ENCODE data around the gene SARDH.

SARDH gene

DNA sequence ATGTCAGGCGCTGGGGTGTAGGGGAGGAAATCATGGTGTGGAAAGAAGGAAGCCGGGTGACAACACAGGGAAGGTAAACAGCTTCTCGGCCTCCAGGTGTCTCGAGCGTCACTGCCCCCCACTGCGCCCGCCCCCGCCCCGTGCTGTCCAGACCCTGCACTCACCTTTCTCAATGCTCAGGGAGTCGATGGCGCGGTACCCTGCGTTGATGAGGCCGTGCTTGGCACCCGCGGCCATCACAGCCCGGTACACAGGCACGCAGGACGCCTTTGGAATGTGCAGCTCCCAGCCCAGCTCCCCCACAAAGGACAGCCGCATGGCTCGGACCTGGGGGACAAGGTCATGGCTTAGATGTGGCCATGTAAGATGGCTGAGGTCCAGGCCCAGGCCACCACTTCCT lies 66.8 kb downstream of the SARDH start:
- no peak overlapping the region for H3K4me3 ChIP-seq (ENCODE audit: low read depth, low read length)
- TF ChIP-seq, protein P1, sequence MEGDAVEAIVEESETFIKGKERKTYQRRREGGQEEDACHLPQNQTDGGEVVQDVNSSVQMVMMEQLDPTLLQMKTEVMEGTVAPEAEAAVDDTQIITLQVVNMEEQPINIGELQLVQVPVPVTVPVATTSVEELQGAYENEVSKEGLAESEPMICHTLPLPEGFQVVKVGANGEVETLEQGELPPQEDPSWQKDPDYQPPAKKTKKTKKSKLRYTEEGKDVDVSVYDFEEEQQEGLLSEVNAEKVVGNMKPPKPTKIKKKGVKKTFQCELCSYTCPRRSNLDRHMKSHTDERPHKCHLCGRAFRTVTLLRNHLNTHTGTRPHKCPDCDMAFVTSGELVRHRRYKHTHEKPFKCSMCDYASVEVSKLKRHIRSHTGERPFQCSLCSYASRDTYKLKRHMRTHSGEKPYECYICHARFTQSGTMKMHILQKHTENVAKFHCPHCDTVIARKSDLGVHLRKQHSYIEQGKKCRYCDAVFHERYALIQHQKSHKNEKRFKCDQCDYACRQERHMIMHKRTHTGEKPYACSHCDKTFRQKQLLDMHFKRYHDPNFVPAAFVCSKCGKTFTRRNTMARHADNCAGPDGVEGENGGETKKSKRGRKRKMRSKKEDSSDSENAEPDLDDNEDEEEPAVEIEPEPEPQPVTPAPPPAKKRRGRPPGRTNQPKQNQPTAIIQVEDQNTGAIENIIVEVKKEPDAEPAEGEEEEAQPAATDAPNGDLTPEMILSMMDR (IDR thresholded peaks at IDR 0.05; ENCODE audit: low read depth, low read length, missing control alignments), result no peak
- in situ Hi-C loops (cut with HindIII; ENCODE audit: low sequenced_read_pairs), result loop anchor here (5.0 kb wide), 1 partner anchor 74 kb away; no protein-coding TSS in a partner anchor
- DNase-seq (ENCODE audit: low read depth), result no peak

- no peak overlapping the region for H3K4me3 ChIP-seq (ENCODE audit: low read depth, low read length)
- DNase-seq (ENCODE audit: low read depth), result no peak
- TF ChIP-seq, protein P1 (IDR thresholded peaks at IDR 0.05; ENCODE audit: low read depth, low read length, missing control alignments), result no peak
- in situ Hi-C loops (cut with HindIII; ENCODE audit: low sequenced_read_pairs), result loop anchor here (5.0 kb wide), 1 partner anchor 73 kb away; no protein-coding TSS in a partner anchor
Observed at GRCh38 chr9:133670466-133670865, 67.7 kb downstream of the SARDH start.

DNA sequence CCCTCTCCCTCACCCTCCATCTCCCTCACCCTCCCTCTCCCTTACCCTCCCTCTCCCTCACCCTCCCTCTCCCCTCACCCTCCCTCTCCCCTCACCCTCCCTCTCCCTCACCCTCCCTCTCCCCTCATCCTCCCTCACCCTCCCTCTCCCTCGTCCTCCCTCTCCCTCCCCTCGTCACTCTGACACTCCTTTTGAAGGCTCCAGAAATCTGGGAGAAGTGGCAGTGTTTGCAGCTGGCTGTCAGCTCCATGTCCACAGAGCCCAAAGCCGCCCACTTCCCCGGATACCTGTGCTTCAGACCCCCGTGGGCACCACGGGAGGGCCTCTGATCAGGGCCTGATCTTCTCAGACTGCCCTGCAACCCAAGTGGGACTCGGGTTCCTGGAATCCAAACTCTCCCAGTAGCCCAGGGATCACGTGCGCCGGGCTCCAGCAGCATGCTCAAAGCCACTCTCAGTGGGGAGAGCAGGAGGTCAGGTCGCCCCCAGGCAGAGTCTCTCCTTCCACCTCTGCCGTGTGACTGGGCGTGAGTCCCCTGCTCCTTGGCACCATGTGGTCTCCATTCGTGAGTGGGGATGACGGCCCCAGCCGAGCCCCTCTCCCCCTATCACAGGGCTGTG lies 68.9 kb downstream of the SARDH start:
- DNase-seq (ENCODE audit: low read depth), result no peak
- TF ChIP-seq, protein P1 (IDR thresholded peaks at IDR 0.05; ENCODE audit: low read depth, low read length, missing control alignments), result no peak
- in situ Hi-C loops (cut with HindIII; ENCODE audit: low sequenced_read_pairs), result no loop called here
- H3K4me3 ChIP-seq (ENCODE audit: low read depth, low read length), result no peak overlapping the region

DNA sequence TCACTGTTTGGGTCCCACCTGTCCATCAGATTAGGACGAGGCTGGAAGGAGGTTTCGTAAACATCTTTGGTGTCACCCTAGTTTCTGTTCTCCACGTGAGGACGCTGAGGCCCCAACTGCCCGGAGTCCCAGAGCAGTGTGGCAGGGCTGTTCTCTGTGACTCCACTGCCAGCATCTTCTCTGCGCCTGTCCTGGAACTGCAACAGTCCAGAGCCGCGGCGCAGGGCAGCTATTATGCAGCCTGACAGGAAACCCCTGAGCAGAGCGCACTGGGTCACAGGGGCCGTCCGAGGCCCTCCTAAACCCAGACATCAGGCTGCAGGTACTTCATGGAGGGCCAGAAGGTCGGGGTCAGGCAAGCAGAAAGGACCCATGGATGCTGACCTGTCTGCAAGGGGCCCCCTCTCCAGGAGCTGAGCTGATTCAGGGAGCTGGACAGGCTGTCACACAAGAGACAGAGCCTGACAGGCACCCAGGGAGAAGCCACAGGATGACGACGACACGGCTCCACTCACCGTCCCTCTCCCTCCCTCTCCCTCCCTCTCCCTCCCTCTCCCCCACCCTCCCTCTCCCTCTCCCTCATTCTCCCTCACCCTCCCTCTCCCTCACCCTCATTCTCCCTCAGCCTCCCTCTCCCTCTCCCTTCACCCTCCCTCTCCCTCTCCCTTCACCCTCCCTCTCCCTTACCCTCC lies 70.2 kb downstream of the SARDH start:
- TF ChIP-seq, protein P1 (IDR thresholded peaks at IDR 0.05; ENCODE audit: low read depth, low read length, missing control alignments), result no peak
- no peak overlapping the region for H3K4me3 ChIP-seq (ENCODE audit: low read depth, low read length)
- in situ Hi-C loops (cut with HindIII; ENCODE audit: low sequenced_read_pairs), result no loop called here
- no peak for DNase-seq (ENCODE audit: low read depth)

DNA sequence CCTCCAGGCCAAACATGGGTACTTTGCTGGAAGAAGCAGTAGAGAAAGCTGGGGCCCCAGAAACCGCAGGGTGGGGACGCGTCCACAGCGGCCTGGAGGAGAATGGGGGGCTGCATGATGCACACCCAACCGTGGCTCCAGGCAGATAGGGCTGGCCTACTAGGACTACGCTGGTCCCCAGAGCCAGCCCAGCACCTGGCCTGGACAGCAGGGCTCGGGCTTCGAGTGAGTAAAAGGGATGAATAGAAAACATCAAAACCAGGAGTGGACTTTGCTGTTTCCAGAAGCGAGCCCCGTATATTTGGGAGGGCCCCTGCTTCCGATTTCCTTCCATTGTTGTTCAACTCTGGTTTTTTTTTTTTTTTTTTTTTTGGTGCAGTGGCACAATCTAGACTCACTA lies 71.3 kb downstream of the SARDH start:
- no peak overlapping the region for H3K4me3 ChIP-seq (ENCODE audit: low read depth, low read length)
- TF ChIP-seq, protein P1 (IDR thresholded peaks at IDR 0.05; ENCODE audit: low read depth, low read length, missing control alignments), result no peak
- in situ Hi-C loops (cut with HindIII; ENCODE audit: low sequenced_read_pairs), result no loop called here
- no peak for DNase-seq (ENCODE audit: low read depth)

- in situ Hi-C loops (cut with HindIII; ENCODE audit: low sequenced_read_pairs), result no loop called here
Observed at GRCh38 chr9:133666387-133666786, 71.8 kb downstream of the SARDH start.

More at GRCh38 chr9:133666387-133666786, 71.8 kb downstream of the SARDH start:
- no peak for DNase-seq (ENCODE audit: low read depth)
- TF ChIP-seq, protein P1 (IDR thresholded peaks at IDR 0.05; ENCODE audit: low read depth, low read length, missing control alignments), result no peak
- H3K4me3 ChIP-seq (ENCODE audit: low read depth, low read length), result no peak overlapping the region
